Activated T-cell treated with anti-CD3 and anti-CD28 coated beads for 4 hours (primary cell): ENCODE data around the gene PGGHG.
"Not testable (repeated sequence)": the region's sequence is repeated elsewhere in the genome, so short reads cannot be mapped to it uniquely, and the experiment has no call there.

Source experiments
- DNase-seq: peaks from one replicate; pipeline ENCODE4 v3.0.0-alpha.2; 2020

The PGGHG gene

GRCh38 chr11:332651-333480 lies 43.9 kb downstream of the PGGHG start:
- no peak for DNase-seq

- not testable (repeated sequence) for DNase-seq
Measured at GRCh38 chr11:333616-334263, 44.8 kb downstream of the PGGHG start.

- no peak for DNase-seq
Measured at GRCh38 chr11:334264-334994, 45.5 kb downstream of the PGGHG start.

GRCh38 chr11:335779-336658 lies 47.1 kb downstream of the PGGHG start:
- no peak for DNase-seq

GRCh38 chr11:336659-337198 lies 47.8 kb downstream of the PGGHG start:
- DNase-seq: no peak

GRCh38 chr11:337711-338110 lies 48.8 kb downstream of the PGGHG start:
- no peak for DNase-seq

GRCh38 chr11:339963-340362 lies 51.0 kb downstream of the PGGHG start:
- DNase-seq: no peak

- DNase-seq: no peak
Measured at GRCh38 chr11:340539-341512, 51.9 kb downstream of the PGGHG start.

- DNase-seq: no peak
Measured at GRCh38 chr11:342328-342727, 53.4 kb downstream of the PGGHG start.

GRCh38 chr11:344836-345578 lies 56.1 kb downstream of the PGGHG start:
- DNase-seq: no peak
